A549 (cell line): ENCODE results near the gene UBE2R2.

Experiments used
- EHMT2 ChIP-seq: fragments of 200-600 bp; sonication (generic); IDR thresholded peaks from 2 replicates; pipeline ENCODE4 v1.6.1; 2016; ENCODE audit warnings: antibody characterized with exemption, low read depth, mild to moderate bottlenecking, moderate library complexity
- EP300 ChIP-seq, 2 experiments: fragments of >200 bp; sonication (Bioruptor Twin); formaldehyde crosslinking; IDR thresholded peaks; 2 replicates in 1 of 2; 3 replicates in 1 of 2; pipeline ENCODE4 v1.6.1; 2016 to 2017
- HDAC2 ChIP-seq: fragments of 200-600 bp; sonication (generic); IDR thresholded peaks from 2 replicates; pipeline ENCODE4 v1.6.1; 2016
- MAFK ChIP-seq: fragments of 450-650 bp; IDR thresholded peaks from 2 replicates; pipeline ENCODE4 v1.6.1; 2014; ENCODE audit not compliant: partially characterized antibody
- MYC ChIP-seq: IDR thresholded peaks from 2 replicates; pipeline ENCODE4 v1.6.1; 2012; ENCODE audit warnings: mild to moderate bottlenecking, inconsistent platforms, low read length, improper control_type of control experiment, borderline replicate concordance
- POLR2A ChIP-seq: IDR thresholded peaks from 2 replicates; pipeline ENCODE4 v1.6.1; 2012; ENCODE audit warnings: mild to moderate bottlenecking, low read length
- RFX5 ChIP-seq: fragments of 450-650 bp; IDR thresholded peaks from 2 replicates; pipeline ENCODE4 v1.7.1; 2014; ENCODE audit warnings: antibody characterized with exemption, mild to moderate bottlenecking, moderate library complexity
- TFCP2L1 ChIP-seq: fragments of 250-450 bp; sonication (Bioruptor Pico); IDR thresholded peaks from 2 replicates; pipeline ENCODE4 v1.5.0; 2021; ENCODE audit warnings: mild to moderate bottlenecking
- ZFP36 ChIP-seq: fragments of 450-650 bp; IDR thresholded peaks from 2 replicates; pipeline ENCODE4 v1.6.1; 2014; ENCODE audit warnings: borderline replicate concordance; ENCODE audit not compliant: partially characterized antibody
- ZNF302 ChIP-seq: fragments of 250-450 bp; sonication (Bioruptor Pico); IDR thresholded peaks from 2 replicates; pipeline ENCODE4 v1.9.0; 2021; ENCODE audit warnings: inconsistent platforms, mild to moderate bottlenecking, moderate library complexity
- TF ChIP-seq, protein P1 (sequence below): IDR thresholded peaks from 2 replicates; pipeline ENCODE4 v1.6.1; 2012; ENCODE audit warnings: low read depth, borderline replicate concordance
- TF ChIP-seq, protein P2 (sequence below): fragments of >200 bp; sonication (Bioruptor Twin); formaldehyde crosslinking; IDR thresholded peaks from 3 replicates; pipeline ENCODE4 v1.5.1; 2016

DNA sequence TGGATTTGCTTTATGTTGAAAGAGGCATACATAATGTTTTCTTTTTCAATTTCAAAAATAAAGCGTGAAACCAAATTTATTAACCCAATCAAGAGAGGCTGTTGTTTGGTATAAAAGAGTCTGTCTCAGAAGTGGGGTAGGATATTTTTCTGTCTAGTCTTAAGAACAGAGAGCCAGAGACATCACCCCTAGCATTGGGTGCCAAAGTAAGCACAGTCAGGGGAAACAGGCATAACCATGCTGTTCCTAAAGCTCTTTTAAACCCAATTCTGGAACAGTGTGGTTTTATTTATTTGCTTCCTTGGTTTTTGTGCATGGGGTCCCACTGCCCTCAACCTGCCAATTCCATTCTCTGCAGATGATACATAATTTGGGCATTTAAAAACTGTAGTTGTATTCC is 88.2 kb downstream of the UBE2R2 start:
- TF ChIP-seq TFCP2L1 (CRISPR knock-in tag) (no peak), MYC (no peak), ZNF302 (no peak), RFX5 (no peak), MAFK (no peak), HDAC2 (no peak), POLR2A (no peak), EP300 (IDR thresholded peaks at IDR 0.05) (no peak), ZFP36 (no peak), EHMT2 (no peak)
- TF ChIP-seq, protein P1, sequence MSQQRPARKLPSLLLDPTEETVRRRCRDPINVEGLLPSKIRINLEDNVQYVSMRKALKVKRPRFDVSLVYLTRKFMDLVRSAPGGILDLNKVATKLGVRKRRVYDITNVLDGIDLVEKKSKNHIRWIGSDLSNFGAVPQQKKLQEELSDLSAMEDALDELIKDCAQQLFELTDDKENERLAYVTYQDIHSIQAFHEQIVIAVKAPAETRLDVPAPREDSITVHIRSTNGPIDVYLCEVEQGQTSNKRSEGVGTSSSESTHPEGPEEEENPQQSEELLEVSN: no peak
- TF ChIP-seq, protein P2, sequence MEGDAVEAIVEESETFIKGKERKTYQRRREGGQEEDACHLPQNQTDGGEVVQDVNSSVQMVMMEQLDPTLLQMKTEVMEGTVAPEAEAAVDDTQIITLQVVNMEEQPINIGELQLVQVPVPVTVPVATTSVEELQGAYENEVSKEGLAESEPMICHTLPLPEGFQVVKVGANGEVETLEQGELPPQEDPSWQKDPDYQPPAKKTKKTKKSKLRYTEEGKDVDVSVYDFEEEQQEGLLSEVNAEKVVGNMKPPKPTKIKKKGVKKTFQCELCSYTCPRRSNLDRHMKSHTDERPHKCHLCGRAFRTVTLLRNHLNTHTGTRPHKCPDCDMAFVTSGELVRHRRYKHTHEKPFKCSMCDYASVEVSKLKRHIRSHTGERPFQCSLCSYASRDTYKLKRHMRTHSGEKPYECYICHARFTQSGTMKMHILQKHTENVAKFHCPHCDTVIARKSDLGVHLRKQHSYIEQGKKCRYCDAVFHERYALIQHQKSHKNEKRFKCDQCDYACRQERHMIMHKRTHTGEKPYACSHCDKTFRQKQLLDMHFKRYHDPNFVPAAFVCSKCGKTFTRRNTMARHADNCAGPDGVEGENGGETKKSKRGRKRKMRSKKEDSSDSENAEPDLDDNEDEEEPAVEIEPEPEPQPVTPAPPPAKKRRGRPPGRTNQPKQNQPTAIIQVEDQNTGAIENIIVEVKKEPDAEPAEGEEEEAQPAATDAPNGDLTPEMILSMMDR: no peak
